Fibroblast of mammary gland (primary cell): Measurements from ENCODE around the gene PIEZO2.
"Not testable (repeated sequence)": the region's sequence is repeated elsewhere in the genome, so short reads cannot be mapped to it uniquely, and the experiment has no call there.

Experiments
- DNase-seq: peaks from one replicate; pipeline ENCODE4 v3.0.0-alpha.2; 2010; ENCODE audit warnings: low read depth
- H3K4me3 ChIP-seq: 2 replicates; pipeline ENCODE4 v1.5.1; 2011; ENCODE audit warnings: low read depth, mild to moderate bottlenecking, low read length, moderate library complexity; ENCODE audit not compliant: control insufficient read depth
- CTCF ChIP-seq: conservative IDR thresholded peaks from 2 replicates; pipeline ENCODE4 v1.5.1; 2011; ENCODE audit warnings: low read depth, low read length, inconsistent platforms; ENCODE audit not compliant: control insufficient read depth, insufficient read depth

PIEZO2 gene

DNA sequence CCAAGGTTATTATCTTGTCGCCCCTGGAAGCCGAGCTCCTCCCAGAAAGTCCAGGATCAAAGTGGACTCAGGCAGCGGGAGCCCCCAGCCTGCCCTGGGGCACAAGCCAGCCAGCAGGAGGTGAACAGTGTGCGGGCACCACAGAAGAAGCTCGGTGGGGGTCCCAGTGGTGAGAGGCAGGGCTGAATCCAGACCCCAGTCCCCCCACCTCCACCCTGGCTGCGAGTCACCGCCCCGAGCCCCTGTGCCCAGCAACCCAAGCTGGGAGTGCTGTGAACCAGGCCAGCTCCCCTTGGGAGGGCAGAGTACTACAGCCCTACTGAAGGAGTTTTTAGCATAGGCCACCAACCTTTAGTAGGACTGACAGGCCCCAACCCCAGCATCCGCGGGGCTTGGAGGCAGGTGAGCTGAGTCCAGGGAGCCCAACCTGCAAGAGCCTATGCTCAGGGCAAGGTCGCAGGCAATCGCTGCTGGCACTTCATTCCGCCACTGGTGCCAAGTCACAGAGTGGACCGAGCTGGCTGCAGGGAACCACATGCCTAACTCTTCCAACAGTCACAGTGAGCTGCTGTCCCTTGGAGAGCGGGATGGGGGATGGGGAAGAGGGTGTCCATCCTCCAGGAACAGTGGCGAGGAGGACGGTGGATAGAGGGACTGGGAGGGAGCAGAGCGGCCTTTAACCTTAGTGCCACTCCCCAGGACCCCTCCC, 3.0 kb downstream of the PIEZO2 start:
- no peak for TF ChIP-seq CTCF
- no peak for DNase-seq
- H3K4me3 ChIP-seq: no peak overlapping the region

DNA sequence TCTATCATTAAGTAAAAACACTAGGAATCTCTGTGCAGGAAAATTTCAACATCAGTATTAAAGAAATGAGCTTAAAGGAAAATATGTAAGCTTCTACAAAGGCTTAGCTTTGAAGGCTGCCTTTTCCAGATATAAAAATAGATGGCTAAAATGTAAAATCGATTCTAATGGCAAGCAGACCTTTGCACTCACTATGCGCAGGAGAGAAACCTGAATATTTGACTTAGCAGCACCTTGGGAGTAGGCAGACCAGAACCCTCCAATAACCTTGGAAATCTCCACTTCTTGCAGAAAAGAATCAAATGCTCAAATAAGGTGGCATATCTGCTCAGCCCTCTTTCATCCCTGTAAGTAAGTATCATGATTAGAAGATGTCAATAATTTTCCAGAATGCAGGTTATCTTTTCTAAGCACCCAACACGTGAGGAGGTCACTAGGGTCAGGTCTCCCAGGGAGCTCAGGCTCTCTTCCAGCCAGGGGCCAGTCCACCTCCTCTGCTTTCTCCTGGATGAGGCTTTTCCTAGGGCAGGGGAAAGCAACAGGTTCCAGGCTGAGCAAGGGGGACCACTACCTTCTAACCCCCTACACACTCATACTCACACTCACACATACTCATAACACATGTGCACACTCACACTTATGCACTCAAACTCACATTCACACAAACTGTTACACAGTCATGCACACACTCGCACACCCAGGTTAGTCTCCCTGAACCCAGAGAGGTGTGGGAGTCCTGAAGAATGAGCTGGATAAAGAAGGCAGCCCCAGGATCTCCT, 3.8 kb downstream of the PIEZO2 start:
- TF ChIP-seq CTCF: no peak
- DNase-seq: no peak
- H3K4me3 ChIP-seq: no peak overlapping the region

DNA sequence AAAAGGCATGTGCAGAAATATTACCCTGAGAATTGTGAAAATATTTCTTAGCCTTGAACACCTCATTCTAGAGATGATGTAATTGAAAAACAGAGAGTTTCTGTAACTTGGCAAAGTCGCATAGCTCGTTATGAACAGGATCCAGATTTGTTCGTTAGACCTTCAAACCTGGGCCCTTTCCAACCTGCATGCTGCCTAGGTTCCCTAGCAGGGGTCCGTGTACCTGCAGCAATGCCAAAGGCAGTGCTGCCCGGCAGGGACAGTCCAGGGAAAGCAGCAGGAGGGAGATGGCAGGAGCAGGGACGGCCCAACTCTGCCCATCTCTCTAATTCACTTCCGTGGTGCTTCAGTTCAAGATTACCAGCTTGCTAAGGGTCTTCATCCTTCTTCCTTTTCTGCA, 12.0 kb downstream of the PIEZO2 start:
- no peak overlapping the region for H3K4me3 ChIP-seq
- TF ChIP-seq CTCF: no peak
- no peak for DNase-seq

GRCh38 chr18:11136241-11136640, 13.1 kb downstream of the PIEZO2 start:
- no peak for TF ChIP-seq CTCF
- no peak for DNase-seq
- no peak overlapping the region for H3K4me3 ChIP-seq

GRCh38 chr18:11134940-11135339, 14.4 kb downstream of the PIEZO2 start:
- no peak for TF ChIP-seq CTCF
- no peak overlapping the region for H3K4me3 ChIP-seq
- DNase-seq: no peak

DNA sequence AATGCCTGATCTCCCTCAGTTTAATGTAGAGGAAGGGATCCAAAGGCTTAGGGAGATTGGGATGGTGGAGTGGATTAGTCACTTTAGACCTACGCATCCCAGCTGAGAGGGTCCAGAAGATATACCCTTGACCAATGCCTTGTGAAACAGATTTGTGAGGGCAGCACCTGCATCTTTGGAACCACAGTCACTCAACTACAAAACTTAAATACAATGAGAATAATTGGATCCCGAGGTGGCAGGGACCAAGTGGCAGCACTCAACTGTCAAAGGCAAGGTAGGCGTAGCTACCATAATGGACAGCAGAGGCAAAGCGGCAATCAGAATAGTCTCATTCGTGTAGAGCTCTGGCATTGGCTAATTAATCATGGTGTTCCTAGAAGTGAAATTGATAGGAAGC, 20.3 kb downstream of the PIEZO2 start:
- not testable (repeated sequence) for DNase-seq, H3K4me3 ChIP-seq

- no peak for DNase-seq
- TF ChIP-seq CTCF: no peak
Observed at GRCh38 chr18:11125492-11126315, 23.7 kb downstream of the PIEZO2 start.

More at GRCh38 chr18:11125492-11126315, 23.7 kb downstream of the PIEZO2 start:
- no peak overlapping the region for H3K4me3 ChIP-seq
